ENCODE data around the gene TAF12. TPM values are rescaled to one million over a fixed set of nuclear protein-coding genes. Genes with fewer than 3 reads are reported as not detected.
"Not testable (repeated sequence)": the region's sequence is repeated elsewhere in the genome, so short reads cannot be mapped to it uniquely, and the experiment has no call there.

TAF12 gene
- polyA plus RNA-seq, 1 donor (not counting 4 experiments of a cell fraction or from before 2014, with no cell fraction given) = 56.9 TPM

DNA sequence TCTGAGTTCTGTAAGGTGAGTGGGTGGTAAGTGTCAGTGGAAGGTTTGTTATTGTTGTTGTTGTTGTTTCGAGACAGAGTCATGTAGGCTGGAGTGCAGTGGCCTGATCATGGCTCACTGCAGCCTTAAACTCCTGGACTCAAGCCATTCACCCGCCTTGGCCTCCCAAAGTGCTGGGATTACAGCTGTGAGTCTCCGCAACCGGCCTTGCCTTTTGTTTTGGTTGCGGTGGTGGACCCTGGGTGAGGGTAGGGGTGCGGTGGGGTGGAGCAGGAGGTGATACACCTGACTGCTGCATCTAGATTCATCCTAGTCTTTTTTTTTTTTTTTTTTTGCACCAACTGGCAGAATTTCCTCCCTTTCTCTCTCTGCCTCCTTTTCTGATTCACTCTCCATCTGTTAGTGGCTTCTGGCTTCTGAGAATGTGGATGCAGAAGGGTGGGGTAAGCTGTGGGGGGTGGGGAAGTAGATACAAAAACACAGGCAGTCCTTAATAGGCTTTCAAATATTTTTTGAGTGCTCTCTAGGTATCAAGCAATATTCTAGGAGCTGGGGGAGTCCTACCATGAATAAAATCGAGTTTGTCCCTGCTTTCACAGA, 21.1 kb upstream of the TAF12 start:
- Histone ChIP-seq H3K27me3 (ENCODE audit: control insufficient read depth, extremely low read depth, insufficient read depth, low read length) (no peaks in the 10 kb centered on the region), H3K9ac (ENCODE audit: control insufficient read depth, extremely low read depth, insufficient read depth, low read length) (no peak overlapping the region), H3K4me3 (ENCODE audit: control insufficient read depth in 2 of 3, extremely low read depth in 1 of 3, insufficient read depth in 2 of 3, low read depth in 1 of 3, low read length in 3 of 3) (no peak overlapping the region), H3K4me2 (ENCODE audit: control insufficient read depth, extremely low read depth, insufficient read depth, low read depth, low read length) (no peak overlapping the region), H3K79me2 (ENCODE audit: control insufficient read depth, insufficient read depth, low read length) (peaks cover 2% of the 10 kb centered on the region), H3K36me3 (ENCODE audit: control insufficient read depth in 2 of 2, extremely low read depth in 1 of 2, insufficient read depth in 2 of 2, low read length in 2 of 2) (no peaks in the 10 kb centered on the region), H3K9me1 (ENCODE audit: control insufficient read depth, extremely low read depth, insufficient read depth, low read length) (no peaks in the 10 kb centered on the region), H2AFZ (ENCODE audit: control insufficient read depth, low read length) (no peak overlapping the region), H3K27ac (ENCODE audit: control insufficient read depth, insufficient read depth, low read length) (no peak overlapping the region), H4K20me1 (ENCODE audit: control insufficient read depth, extremely low read depth, insufficient read depth, low read length) (no peaks in the 10 kb centered on the region), H3K4me1 (ENCODE audit: control insufficient read depth, extremely low read depth, insufficient read depth, low read length) (peaks cover 5% of the 10 kb centered on the region), H3K9me3 (ENCODE audit: control insufficient read depth, low read depth, low read length) (no peaks in the 10 kb centered on the region)
- dilution Hi-C loops (cut with MboI; ENCODE audit: extremely low pct_ligation_motif_present, low sequenced_read_pairs) = no loop called here
- FAIRE-seq (no peak), DNase-seq (ENCODE audit: low read depth, low spot score) (no peak)
- TF ChIP-seq, protein P1, sequence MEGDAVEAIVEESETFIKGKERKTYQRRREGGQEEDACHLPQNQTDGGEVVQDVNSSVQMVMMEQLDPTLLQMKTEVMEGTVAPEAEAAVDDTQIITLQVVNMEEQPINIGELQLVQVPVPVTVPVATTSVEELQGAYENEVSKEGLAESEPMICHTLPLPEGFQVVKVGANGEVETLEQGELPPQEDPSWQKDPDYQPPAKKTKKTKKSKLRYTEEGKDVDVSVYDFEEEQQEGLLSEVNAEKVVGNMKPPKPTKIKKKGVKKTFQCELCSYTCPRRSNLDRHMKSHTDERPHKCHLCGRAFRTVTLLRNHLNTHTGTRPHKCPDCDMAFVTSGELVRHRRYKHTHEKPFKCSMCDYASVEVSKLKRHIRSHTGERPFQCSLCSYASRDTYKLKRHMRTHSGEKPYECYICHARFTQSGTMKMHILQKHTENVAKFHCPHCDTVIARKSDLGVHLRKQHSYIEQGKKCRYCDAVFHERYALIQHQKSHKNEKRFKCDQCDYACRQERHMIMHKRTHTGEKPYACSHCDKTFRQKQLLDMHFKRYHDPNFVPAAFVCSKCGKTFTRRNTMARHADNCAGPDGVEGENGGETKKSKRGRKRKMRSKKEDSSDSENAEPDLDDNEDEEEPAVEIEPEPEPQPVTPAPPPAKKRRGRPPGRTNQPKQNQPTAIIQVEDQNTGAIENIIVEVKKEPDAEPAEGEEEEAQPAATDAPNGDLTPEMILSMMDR (optimal IDR thresholded peaks at IDR 0.05 in 1 of 3, IDR thresholded peaks at IDR 0.05 in 1 of 3, conservative IDR thresholded peaks at IDR 0.05 in 1 of 3; ENCODE audit: extremely low read depth in 1 of 3, insufficient read depth in 2 of 3, low read length in 3 of 3) = no peak
- no peak for TF ChIP-seq EZH2 (IDR thresholded peaks at IDR 0.05; ENCODE audit: low read length)

DNA sequence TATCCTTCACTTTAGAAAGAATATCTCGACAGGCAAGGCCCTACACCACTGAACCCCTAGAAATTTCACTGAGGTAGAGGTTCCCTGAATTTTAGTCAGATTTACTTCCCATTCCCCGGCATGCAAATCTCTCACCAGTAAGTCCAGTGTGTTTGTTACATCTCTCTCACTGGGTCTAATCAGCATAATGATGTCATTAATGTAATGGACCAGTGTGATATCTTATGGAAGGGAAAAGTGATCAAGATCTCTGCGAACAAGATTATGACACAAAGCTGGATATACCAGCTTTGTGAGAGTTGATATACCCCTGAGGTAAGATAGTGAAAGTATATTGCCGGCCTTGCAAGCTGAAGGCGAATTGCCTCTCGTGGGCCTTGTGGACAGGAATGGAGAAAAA, 13.5 kb upstream of the TAF12 start:
- Histone ChIP-seq H2AFZ (ENCODE audit: control insufficient read depth, low read length) (no peak overlapping the region), H3K9me3 (ENCODE audit: control insufficient read depth, low read depth, low read length) (no peaks in the 10 kb centered on the region), H3K4me2 (ENCODE audit: control insufficient read depth, extremely low read depth, insufficient read depth, low read depth, low read length) (no peak overlapping the region), H3K27ac (ENCODE audit: control insufficient read depth, insufficient read depth, low read length) (no peak overlapping the region), H3K4me1 (ENCODE audit: control insufficient read depth, extremely low read depth, insufficient read depth, low read length) (no peaks in the 10 kb centered on the region), H3K4me3 (ENCODE audit: control insufficient read depth in 2 of 3, extremely low read depth in 1 of 3, insufficient read depth in 2 of 3, low read depth in 1 of 3, low read length in 3 of 3) (no peak overlapping the region), H3K9ac (ENCODE audit: control insufficient read depth, extremely low read depth, insufficient read depth, low read length) (no peak overlapping the region), H4K20me1 (ENCODE audit: control insufficient read depth, extremely low read depth, insufficient read depth, low read length) (no peaks in the 10 kb centered on the region), H3K9me1 (ENCODE audit: control insufficient read depth, extremely low read depth, insufficient read depth, low read length) (no peaks in the 10 kb centered on the region), H3K27me3 (ENCODE audit: control insufficient read depth, extremely low read depth, insufficient read depth, low read length) (no peaks in the 10 kb centered on the region), H3K36me3 (ENCODE audit: control insufficient read depth in 2 of 2, extremely low read depth in 1 of 2, insufficient read depth in 2 of 2, low read length in 2 of 2) (no peaks in the 10 kb centered on the region), H3K79me2 (ENCODE audit: control insufficient read depth, insufficient read depth, low read length) (no peaks in the 10 kb centered on the region)
- FAIRE-seq (no peak), DNase-seq (ENCODE audit: low read depth, low spot score) (no peak)
- dilution Hi-C loops (cut with MboI; ENCODE audit: extremely low pct_ligation_motif_present, low sequenced_read_pairs) = no loop called here
- TF ChIP-seq EZH2 (IDR thresholded peaks at IDR 0.05; ENCODE audit: low read length) = no peak
- TF ChIP-seq, protein P1 (optimal IDR thresholded peaks at IDR 0.05 in 1 of 3, IDR thresholded peaks at IDR 0.05 in 1 of 3, conservative IDR thresholded peaks at IDR 0.05 in 1 of 3; ENCODE audit: extremely low read depth in 1 of 3, insufficient read depth in 2 of 3, low read length in 3 of 3) = no peak

DNA sequence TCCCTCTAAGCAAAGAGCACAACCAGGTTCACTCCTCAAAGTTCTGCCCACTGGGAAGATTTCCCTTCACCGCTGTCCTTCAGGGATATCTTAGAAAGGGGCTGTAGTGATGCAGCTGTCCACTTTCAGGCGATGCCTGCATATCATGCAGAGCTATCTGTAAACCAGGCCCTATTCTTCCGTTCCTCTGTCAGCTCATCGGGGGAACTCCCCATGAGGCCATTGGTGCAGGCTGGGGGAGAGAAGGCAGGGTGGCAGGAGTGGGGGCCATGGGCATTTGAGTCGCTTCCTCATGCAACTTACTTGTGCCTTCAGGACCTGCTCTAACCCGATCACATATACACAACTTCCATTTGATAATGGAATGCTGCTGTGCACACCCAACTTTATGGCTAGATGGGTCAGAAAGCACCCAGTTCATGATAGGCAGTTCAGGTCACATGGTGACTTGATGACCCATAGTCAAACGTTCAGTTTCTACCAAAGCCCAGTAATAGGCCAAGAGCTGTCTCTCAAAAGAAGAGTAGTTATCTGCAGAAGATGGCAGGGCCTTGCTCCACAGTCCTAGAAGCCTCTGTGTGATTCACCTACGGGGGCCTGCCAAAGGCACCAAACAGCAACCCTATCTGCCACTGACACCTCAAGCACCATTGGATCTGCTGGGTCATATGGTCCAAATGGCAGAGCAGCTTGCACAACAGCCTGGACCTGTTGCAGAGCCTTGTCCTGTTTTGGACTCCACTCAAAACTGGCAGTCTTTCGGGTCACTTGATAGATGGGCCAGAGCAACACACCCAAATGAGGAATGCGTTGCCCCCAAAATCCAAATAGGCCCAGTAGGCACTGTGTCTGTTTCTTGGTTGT, 12.8 kb upstream of the TAF12 start:
- H3K4me1 ChIP-seq (ENCODE audit: control insufficient read depth, extremely low read depth, insufficient read depth, low read length); H3K27me3 ChIP-seq (ENCODE audit: control insufficient read depth, extremely low read depth, insufficient read depth, low read length); H4K20me1 ChIP-seq (ENCODE audit: control insufficient read depth, extremely low read depth, insufficient read depth, low read length); H3K27ac ChIP-seq (ENCODE audit: control insufficient read depth, insufficient read depth, low read length); H2AFZ ChIP-seq (ENCODE audit: control insufficient read depth, low read length); dilution Hi-C loops (cut with MboI; ENCODE audit: extremely low pct_ligation_motif_present, low sequenced_read_pairs); H3K4me2 ChIP-seq (ENCODE audit: control insufficient read depth, extremely low read depth, insufficient read depth, low read depth, low read length); H3K36me3 ChIP-seq (ENCODE audit: control insufficient read depth in 2 of 2, extremely low read depth in 1 of 2, insufficient read depth in 2 of 2, low read length in 2 of 2); H3K9ac ChIP-seq (ENCODE audit: control insufficient read depth, extremely low read depth, insufficient read depth, low read length); H3K4me3 ChIP-seq (ENCODE audit: control insufficient read depth in 2 of 3, extremely low read depth in 1 of 3, insufficient read depth in 2 of 3, low read depth in 1 of 3, low read length in 3 of 3); H3K9me3 ChIP-seq (ENCODE audit: control insufficient read depth, low read depth, low read length); H3K9me1 ChIP-seq (ENCODE audit: control insufficient read depth, extremely low read depth, insufficient read depth, low read length); FAIRE-seq; DNase-seq (ENCODE audit: low read depth, low spot score); H3K79me2 ChIP-seq (ENCODE audit: control insufficient read depth, insufficient read depth, low read length): not testable (repeated sequence)

Measured in keratinocyte (primary cell).